GM18517 (cell line): ENCODE data around the gene MYOZ2.

Source experiments
- ATAC-seq: cut with Tn5 transposase; IDR thresholded peaks from one replicate; pipeline ENCODE4 v1.9.1; 2021; ENCODE audit warnings: mild to moderate bottlenecking, moderate library complexity; ENCODE audit not compliant: unreplicated experiment

The MYOZ2 gene

GRCh38 chr4:119237201-119237600, 101.6 kb downstream of the MYOZ2 start:
- ATAC-seq: no peak
